ENCODE results near the gene NR5A2.
"Not testable (repeated sequence)": the region's sequence is repeated elsewhere in the genome, so short reads cannot be mapped to it uniquely, and the experiment has no call there.

NR5A2 gene

DNA sequence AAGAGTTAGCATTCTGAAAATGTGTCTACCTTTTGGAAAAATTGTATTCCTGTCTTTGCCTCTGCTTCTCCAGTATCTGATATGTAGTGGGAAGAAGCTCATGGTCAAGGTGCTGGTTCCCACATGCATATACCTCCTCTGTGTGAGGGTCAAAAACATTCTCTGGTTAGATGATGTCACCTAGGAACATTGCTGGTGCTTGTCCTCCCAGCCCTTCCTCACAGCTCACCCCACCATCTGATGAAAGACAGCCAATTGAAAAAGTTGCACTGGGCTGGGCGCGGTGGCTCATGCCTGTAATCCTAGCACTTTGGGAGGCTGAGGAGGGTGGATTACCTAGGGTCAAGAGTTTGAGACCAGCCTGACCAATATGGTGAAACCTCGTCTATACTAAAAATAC is 154.4 kb downstream of the NR5A2 start:
- Histone ChIP-seq H3K9me3 (ENCODE audit: control insufficient read depth, insufficient read depth, low read length) (peaks cover 5% of the 10 kb centered on the region), H3K4me1 (ENCODE audit: control insufficient read depth, insufficient read depth, low read length) (no peaks in the 10 kb centered on the region), H3K9ac (ENCODE audit: low read depth, low read length) (no peak overlapping the region), H3K27me3 (ENCODE audit: control insufficient read depth, insufficient read depth, low read length) (no peaks in the 10 kb centered on the region), H3K36me3 (ENCODE audit: control insufficient read depth, insufficient read depth, low read length) (no peaks in the 10 kb centered on the region), H3K27ac (ENCODE audit: low read depth, low read length) (no peak overlapping the region), H3K4me3 (ENCODE audit: low read depth, low read length) (no peak overlapping the region)

DNA sequence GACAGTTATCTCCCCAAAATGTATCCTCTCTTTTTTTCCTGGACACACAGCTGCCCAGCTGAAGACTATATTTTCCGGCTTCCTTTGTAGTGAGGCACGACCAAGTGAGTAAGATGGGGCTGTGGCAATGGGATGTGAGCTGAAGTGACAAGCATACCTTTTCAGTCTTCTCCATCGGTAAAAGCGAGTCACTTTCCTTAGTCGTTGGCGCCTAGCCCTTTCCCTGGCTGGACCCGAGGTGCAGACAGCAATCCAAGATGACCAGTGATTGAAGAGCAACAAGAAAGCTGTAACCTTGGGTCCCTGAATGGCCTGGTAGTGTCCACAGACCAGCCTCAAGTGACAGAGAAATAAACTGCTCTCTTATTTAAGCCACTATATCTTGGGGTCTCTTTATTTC is 155.2 kb downstream of the NR5A2 start:
- H3K27me3 ChIP-seq (ENCODE audit: control insufficient read depth, insufficient read depth, low read length): no peaks in the 10 kb centered on the region
- no peak overlapping the region for H3K27ac ChIP-seq (ENCODE audit: low read depth, low read length)
- H3K4me1 ChIP-seq (ENCODE audit: control insufficient read depth, insufficient read depth, low read length): no peaks in the 10 kb centered on the region
- H3K9ac ChIP-seq (ENCODE audit: low read depth, low read length): no peak overlapping the region
- no peak overlapping the region for H3K4me3 ChIP-seq (ENCODE audit: low read depth, low read length)
- H3K36me3 ChIP-seq (ENCODE audit: control insufficient read depth, insufficient read depth, low read length): no peaks in the 10 kb centered on the region
- peaks cover 5% of the 10 kb centered on the region for H3K9me3 ChIP-seq (ENCODE audit: control insufficient read depth, insufficient read depth, low read length)

DNA sequence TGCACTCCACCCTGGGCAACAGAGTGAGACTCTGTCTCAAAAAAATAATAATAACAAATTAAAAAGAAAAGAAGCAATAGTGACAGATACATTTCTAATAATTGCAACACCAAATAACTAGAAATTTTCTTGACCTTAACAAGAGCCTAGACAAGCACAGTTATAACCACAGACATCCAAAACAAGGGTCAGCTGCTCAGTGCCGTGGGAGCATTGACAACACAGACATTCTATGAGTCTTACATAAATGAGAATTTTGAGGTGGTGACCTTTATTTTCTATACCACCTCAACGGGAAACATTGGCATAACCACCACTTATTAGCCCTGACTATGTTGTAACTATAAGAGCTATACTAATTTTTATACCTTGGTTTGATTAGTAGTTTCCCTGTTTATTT is 156.1 kb downstream of the NR5A2 start:
- Histone ChIP-seq H3K36me3 (ENCODE audit: control insufficient read depth, insufficient read depth, low read length) (no peaks in the 10 kb centered on the region), H3K9ac (ENCODE audit: low read depth, low read length) (no peak overlapping the region), H3K27me3 (ENCODE audit: control insufficient read depth, insufficient read depth, low read length) (no peaks in the 10 kb centered on the region), H3K9me3 (ENCODE audit: control insufficient read depth, insufficient read depth, low read length) (peaks cover 5% of the 10 kb centered on the region), H3K27ac (ENCODE audit: low read depth, low read length) (no peak overlapping the region), H3K4me3 (ENCODE audit: low read depth, low read length) (no peak overlapping the region), H3K4me1 (ENCODE audit: control insufficient read depth, insufficient read depth, low read length) (no peaks in the 10 kb centered on the region)

DNA sequence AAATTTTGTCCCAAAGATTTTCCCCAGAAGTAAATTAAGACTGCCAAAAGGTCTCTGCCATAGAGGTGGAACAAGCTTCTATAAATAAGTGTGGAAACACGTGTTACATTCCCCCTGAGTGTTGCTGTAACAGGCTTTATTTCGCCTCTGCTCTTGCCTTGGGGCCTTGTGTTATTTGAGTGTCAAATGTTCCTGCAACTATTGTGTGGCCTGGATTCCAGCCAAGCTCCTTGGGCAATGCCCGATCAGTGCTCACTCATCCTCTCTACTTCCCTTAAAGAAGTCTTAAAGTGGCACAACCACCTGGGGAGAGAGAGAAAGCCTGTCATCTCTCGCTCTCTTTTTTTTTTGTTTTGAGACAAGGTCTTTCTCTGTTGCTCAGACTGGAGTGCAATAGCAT is 156.7 kb downstream of the NR5A2 start:
- Histone ChIP-seq H3K9ac (ENCODE audit: low read depth, low read length) (no peak overlapping the region), H3K27ac (ENCODE audit: low read depth, low read length) (no peak overlapping the region), H3K4me3 (ENCODE audit: low read depth, low read length) (no peak overlapping the region), H3K9me3 (ENCODE audit: control insufficient read depth, insufficient read depth, low read length) (peaks cover 5% of the 10 kb centered on the region), H3K27me3 (ENCODE audit: control insufficient read depth, insufficient read depth, low read length) (no peaks in the 10 kb centered on the region), H3K36me3 (ENCODE audit: control insufficient read depth, insufficient read depth, low read length) (no peaks in the 10 kb centered on the region), H3K4me1 (ENCODE audit: control insufficient read depth, insufficient read depth, low read length) (no peaks in the 10 kb centered on the region)

DNA sequence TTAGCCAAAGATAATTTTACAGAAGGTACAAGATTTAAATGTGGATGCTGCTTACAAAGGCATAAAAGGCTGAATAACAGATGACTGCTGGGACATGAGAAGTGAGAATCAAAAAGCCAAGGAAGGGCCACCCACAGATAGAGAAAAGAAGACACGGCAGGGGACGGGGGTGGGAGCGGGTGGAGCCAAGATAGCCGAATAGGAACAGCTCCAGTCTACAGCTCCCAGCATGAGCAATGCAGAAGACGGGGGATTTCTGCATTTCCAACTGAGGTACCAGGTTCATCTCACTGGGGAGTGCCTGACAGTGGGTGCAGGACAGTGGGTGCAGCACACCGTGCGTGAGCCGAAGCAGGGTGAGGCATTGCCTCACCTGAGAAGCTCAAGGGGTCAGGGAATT is 157.7 kb downstream of the NR5A2 start:
- H3K27ac ChIP-seq (ENCODE audit: low read depth, low read length); H3K36me3 ChIP-seq (ENCODE audit: control insufficient read depth, insufficient read depth, low read length); H3K4me3 ChIP-seq (ENCODE audit: low read depth, low read length); H3K9ac ChIP-seq (ENCODE audit: low read depth, low read length); H3K9me3 ChIP-seq (ENCODE audit: control insufficient read depth, insufficient read depth, low read length); H3K4me1 ChIP-seq (ENCODE audit: control insufficient read depth, insufficient read depth, low read length); H3K27me3 ChIP-seq (ENCODE audit: control insufficient read depth, insufficient read depth, low read length): not testable (repeated sequence)

DNA sequence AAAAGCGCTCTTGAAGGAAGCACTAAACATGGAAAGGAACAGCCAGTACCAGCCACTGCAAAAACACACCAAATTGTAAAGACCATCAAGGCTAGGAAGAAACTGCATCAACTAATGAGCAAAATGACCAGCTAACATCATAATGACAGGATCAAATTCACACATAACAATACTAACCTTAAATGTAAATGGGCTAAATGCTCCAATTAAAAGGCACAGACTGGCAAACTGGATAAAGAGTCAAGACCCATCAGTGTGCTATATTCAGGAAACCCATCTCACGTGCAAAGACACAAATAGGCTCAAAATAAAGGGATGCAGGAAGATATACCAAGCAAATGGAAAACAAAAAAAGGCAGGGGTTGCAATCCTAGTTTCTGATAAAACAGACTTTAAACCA is 159.8 kb downstream of the NR5A2 start:
- not testable (repeated sequence) for H3K4me3 ChIP-seq (ENCODE audit: low read depth, low read length); H3K9me3 ChIP-seq (ENCODE audit: control insufficient read depth, insufficient read depth, low read length); H3K4me1 ChIP-seq (ENCODE audit: control insufficient read depth, insufficient read depth, low read length); H3K27ac ChIP-seq (ENCODE audit: low read depth, low read length); H3K27me3 ChIP-seq (ENCODE audit: control insufficient read depth, insufficient read depth, low read length); H3K36me3 ChIP-seq (ENCODE audit: control insufficient read depth, insufficient read depth, low read length); H3K9ac ChIP-seq (ENCODE audit: low read depth, low read length)

DNA sequence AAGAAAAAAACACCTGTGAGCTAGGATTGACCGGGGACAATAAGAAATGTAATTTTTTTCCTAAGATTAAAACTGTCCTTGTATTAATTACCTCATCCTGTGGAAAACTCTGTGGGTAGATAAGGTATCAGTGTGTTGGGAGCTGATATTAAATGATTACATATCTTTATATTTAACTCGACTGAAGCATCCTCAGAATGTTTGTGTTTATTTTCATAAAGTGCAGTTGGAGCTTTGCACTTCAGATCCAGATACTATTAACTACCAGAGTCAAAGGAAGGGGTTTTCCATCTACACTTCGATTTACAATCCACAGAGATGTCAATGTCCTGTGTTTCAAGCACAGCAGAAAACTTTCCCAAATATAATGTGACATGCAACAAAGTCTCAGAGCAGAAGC is 164.5 kb downstream of the NR5A2 start:
- H3K9ac ChIP-seq (ENCODE audit: low read depth, low read length): no peak overlapping the region
- no peaks in the 10 kb centered on the region for H3K4me1 ChIP-seq (ENCODE audit: control insufficient read depth, insufficient read depth, low read length)
- H3K4me3 ChIP-seq (ENCODE audit: low read depth, low read length): no peak overlapping the region
- H3K27ac ChIP-seq (ENCODE audit: low read depth, low read length): no peak overlapping the region
- H3K9me3 ChIP-seq (ENCODE audit: control insufficient read depth, insufficient read depth, low read length): no peaks in the 10 kb centered on the region
- no peaks in the 10 kb centered on the region for H3K27me3 ChIP-seq (ENCODE audit: control insufficient read depth, insufficient read depth, low read length)
- H3K36me3 ChIP-seq (ENCODE audit: control insufficient read depth, insufficient read depth, low read length): no peaks in the 10 kb centered on the region

DNA sequence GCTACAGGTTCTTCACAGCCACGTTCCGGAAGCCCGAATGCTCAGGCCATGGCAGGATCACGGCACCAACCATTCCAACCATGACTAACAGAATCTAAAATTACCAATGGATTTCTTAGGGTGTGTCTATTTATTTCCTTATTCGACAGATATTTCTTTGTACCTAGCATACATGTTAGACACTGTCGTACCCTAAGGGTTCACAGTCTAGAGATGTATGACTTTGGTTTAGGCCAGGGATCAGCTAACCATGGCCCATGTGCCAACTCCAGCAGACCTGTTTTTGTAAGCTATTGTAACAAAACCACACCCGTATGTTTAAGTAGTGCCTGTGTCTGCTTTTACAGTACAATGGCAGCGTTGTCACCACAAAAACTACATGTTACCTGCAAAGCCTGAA is 167.0 kb downstream of the NR5A2 start:
- Histone ChIP-seq H3K36me3 (ENCODE audit: control insufficient read depth, insufficient read depth, low read length) (no peaks in the 10 kb centered on the region), H3K4me1 (ENCODE audit: control insufficient read depth, insufficient read depth, low read length) (no peaks in the 10 kb centered on the region), H3K27me3 (ENCODE audit: control insufficient read depth, insufficient read depth, low read length) (no peaks in the 10 kb centered on the region), H3K4me3 (ENCODE audit: low read depth, low read length) (no peak overlapping the region), H3K9ac (ENCODE audit: low read depth, low read length) (no peak overlapping the region), H3K27ac (ENCODE audit: low read depth, low read length) (no peak overlapping the region), H3K9me3 (ENCODE audit: control insufficient read depth, insufficient read depth, low read length) (no peaks in the 10 kb centered on the region)

DNA sequence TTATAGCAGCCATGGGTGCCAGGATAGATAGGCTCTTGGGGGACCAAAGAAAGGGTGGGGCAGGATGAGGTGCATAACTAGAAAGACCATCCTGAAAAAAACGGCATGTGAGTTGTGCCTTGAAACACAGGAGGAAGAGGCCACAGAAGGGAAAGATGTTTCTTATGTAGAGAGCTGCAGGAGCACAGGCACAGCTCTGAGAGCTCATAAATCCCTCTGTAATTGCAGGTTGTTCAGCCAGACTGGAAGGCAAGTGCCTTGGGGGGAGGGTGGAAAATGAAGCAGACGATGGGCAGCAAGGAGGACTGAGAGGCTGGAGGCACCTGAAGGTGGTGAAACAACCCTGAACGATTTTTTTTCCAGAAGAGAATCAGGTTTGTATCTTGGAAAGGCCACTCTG is 170.7 kb downstream of the NR5A2 start:
- Histone ChIP-seq H3K4me3 (ENCODE audit: low read depth, low read length) (no peak overlapping the region), H3K4me1 (ENCODE audit: control insufficient read depth, insufficient read depth, low read length) (no peaks in the 10 kb centered on the region), H3K9me3 (ENCODE audit: control insufficient read depth, insufficient read depth, low read length) (no peaks in the 10 kb centered on the region), H3K36me3 (ENCODE audit: control insufficient read depth, insufficient read depth, low read length) (no peaks in the 10 kb centered on the region), H3K9ac (ENCODE audit: low read depth, low read length) (no peak overlapping the region), H3K27ac (ENCODE audit: low read depth, low read length) (no peak overlapping the region), H3K27me3 (ENCODE audit: control insufficient read depth, insufficient read depth, low read length) (no peaks in the 10 kb centered on the region)

DNA sequence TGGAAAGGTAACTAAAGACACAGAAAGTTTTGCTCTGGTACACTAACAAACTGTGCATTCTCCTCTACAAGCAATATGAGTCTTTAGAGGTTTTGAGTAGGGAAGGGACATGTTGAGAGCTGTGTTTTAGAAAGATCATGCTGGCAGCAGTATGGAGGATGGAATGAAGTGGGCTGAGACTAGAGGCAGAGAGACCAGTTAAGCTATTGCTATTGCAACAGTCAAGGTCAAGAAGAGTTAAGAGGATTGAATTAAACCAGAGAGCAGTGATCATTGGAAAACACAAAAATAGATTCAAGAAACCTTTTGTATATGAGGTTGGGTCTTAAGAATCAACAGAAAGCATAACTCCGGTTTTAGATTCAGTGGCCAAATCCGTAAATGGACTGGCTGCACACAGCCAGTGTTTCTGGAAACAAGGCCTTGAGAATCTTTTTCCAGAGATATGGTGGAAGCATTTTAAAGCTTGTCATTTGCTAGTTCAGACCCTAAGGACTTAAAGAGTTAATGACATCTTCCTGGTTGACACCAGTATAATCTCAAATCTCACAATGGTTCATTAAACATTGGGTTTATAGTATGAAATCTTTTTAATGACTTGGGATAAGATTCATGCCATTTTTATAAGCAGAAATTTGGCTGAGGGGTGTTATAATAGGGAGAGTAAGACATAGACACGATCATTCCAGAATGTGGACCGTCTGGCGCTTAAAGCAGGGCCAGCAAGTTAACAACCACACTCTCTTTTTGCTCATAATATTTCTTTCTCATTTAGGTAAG is 177.9 kb downstream of the NR5A2 start:
- Histone ChIP-seq H3K36me3 (ENCODE audit: control insufficient read depth, insufficient read depth, low read length) (no peaks in the 10 kb centered on the region), H3K27me3 (ENCODE audit: control insufficient read depth, insufficient read depth, low read length) (no peaks in the 10 kb centered on the region), H3K9me3 (ENCODE audit: control insufficient read depth, insufficient read depth, low read length) (no peaks in the 10 kb centered on the region), H3K4me3 (ENCODE audit: low read depth, low read length) (no peak overlapping the region), H3K9ac (ENCODE audit: low read depth, low read length) (no peak overlapping the region), H3K27ac (ENCODE audit: low read depth, low read length) (no peak overlapping the region), H3K4me1 (ENCODE audit: control insufficient read depth, insufficient read depth, low read length) (no peaks in the 10 kb centered on the region)

DNA sequence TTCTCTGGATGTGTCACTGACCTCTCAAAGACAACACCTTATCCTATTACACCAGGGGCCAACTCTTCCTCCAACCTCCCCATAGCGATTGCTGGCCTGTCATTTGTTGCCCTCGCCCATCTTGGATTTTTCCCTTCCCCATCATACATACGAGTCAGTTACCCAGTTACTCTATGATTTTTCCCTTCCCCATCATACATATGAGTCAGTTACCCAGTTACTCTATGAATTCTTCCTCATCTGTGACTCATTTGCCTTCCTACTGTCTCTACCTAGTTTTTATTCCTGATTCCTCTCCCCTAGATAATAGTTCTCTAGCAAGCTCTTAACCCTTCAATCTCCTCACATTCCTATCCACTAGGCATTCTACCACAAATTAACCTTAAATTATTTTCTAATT is 178.8 kb downstream of the NR5A2 start:
- no peaks in the 10 kb centered on the region for H3K9me3 ChIP-seq (ENCODE audit: control insufficient read depth, insufficient read depth, low read length)
- H3K36me3 ChIP-seq (ENCODE audit: control insufficient read depth, insufficient read depth, low read length): no peaks in the 10 kb centered on the region
- no peaks in the 10 kb centered on the region for H3K4me1 ChIP-seq (ENCODE audit: control insufficient read depth, insufficient read depth, low read length)
- H3K9ac ChIP-seq (ENCODE audit: low read depth, low read length): no peak overlapping the region
- no peak overlapping the region for H3K4me3 ChIP-seq (ENCODE audit: low read depth, low read length)
- no peak overlapping the region for H3K27ac ChIP-seq (ENCODE audit: low read depth, low read length)
- no peaks in the 10 kb centered on the region for H3K27me3 ChIP-seq (ENCODE audit: control insufficient read depth, insufficient read depth, low read length)

DNA sequence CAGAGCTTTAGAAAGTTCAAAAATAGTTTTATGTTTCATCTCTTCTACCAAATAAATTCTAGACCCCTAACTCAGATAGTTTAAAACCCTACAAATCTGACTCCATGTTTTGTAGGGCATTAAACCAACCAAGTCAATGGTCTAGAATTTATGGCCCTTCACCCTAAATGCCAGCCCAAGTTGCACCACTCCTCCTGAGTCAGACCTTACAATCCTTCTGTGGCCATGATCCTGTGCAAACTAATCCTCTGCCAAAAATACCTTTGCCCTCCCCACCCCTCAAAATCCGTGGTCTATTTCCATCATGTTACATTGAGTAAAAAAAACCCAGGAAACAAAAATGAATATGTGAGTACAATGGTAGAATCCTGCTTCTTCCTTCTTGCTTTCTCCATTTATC is 179.3 kb downstream of the NR5A2 start:
- no peaks in the 10 kb centered on the region for H3K4me1 ChIP-seq (ENCODE audit: control insufficient read depth, insufficient read depth, low read length)
- no peak overlapping the region for H3K27ac ChIP-seq (ENCODE audit: low read depth, low read length)
- H3K9me3 ChIP-seq (ENCODE audit: control insufficient read depth, insufficient read depth, low read length): no peaks in the 10 kb centered on the region
- H3K4me3 ChIP-seq (ENCODE audit: low read depth, low read length): no peak overlapping the region
- H3K36me3 ChIP-seq (ENCODE audit: control insufficient read depth, insufficient read depth, low read length): no peaks in the 10 kb centered on the region
- no peak overlapping the region for H3K9ac ChIP-seq (ENCODE audit: low read depth, low read length)
- no peaks in the 10 kb centered on the region for H3K27me3 ChIP-seq (ENCODE audit: control insufficient read depth, insufficient read depth, low read length)

Measured in HUES48 (cell line).